Liver (tissue), 9 donors: ENCODE results near the gene KL. TPM values are rescaled to one million over a fixed set of nuclear protein-coding genes. Genes with fewer than 3 reads are reported as not detected.

ENCODE experiments used
- DNase-seq: peaks from one replicate; pipeline ENCODE4 v3.0.0-alpha.2; 2017; ENCODE audit warnings: low spot score
- H3K27ac ChIP-seq, 2 donors: one replicate each; pipeline ENCODE4 v1.7.0; 2013; ENCODE audit warnings: inconsistent platforms in 2 of 2, low read length in 2 of 2, control low read depth in 1 of 2, low read depth in 1 of 2, mild to moderate bottlenecking in 1 of 2
- H3K27me3 ChIP-seq, 4 donors: one replicate each; pipeline versions ENCODE4 v1.6.1 to v1.7.0; 2013; ENCODE audit warnings: low read length in 3 of 4, inconsistent platforms in 1 of 4, mild to moderate bottlenecking in 1 of 4, moderate library complexity in 1 of 4; ENCODE audit not compliant: control insufficient read depth in 4 of 4, insufficient read depth in 4 of 4
- H3K36me3 ChIP-seq, 4 donors: one replicate each; pipeline versions ENCODE4 v1.6.1 to v1.7.0; 2013; ENCODE audit warnings: low read length in 3 of 4, mild to moderate bottlenecking in 3 of 4, low read depth in 1 of 4, moderate library complexity in 1 of 4; ENCODE audit not compliant: control insufficient read depth in 4 of 4, insufficient read depth in 3 of 4
- H3K4me1 ChIP-seq, 4 donors: one replicate each; pipeline versions ENCODE4 v1.6.1 to v1.7.0; 2013; ENCODE audit warnings: low read length in 3 of 4, mild to moderate bottlenecking in 3 of 4, moderate library complexity in 1 of 4; ENCODE audit not compliant: control insufficient read depth in 4 of 4, insufficient read depth in 4 of 4
- H3K4me3 ChIP-seq, 3 donors: one replicate each; pipeline versions ENCODE4 v1.6.1 to v1.7.0; 2013; ENCODE audit warnings: low read length in 3 of 3, control low read depth in 1 of 3, low read depth in 1 of 3, mild to moderate bottlenecking in 1 of 3
- H3K9ac ChIP-seq, 2 donors: one replicate each; pipeline ENCODE4 v1.7.0; 2013; ENCODE audit warnings: low read length in 2 of 2, mild to moderate bottlenecking in 2 of 2, moderate library complexity in 2 of 2, control low read depth in 1 of 2, low read depth in 1 of 2
- H3K9me3 ChIP-seq, 4 donors: one replicate each; pipeline versions ENCODE4 v1.6.1 to v1.7.0; 2013; ENCODE audit warnings: low read length in 3 of 4; ENCODE audit not compliant: control insufficient read depth in 4 of 4
- CTCF ChIP-seq: fragments of 150-350 bp; IDR thresholded peaks from 2 replicates; pipeline ENCODE4 v1.5.1; 2017; ENCODE audit warnings: improper control_type of control experiment, low read depth, low read length; ENCODE audit not compliant: missing input control
- EGR1 ChIP-seq, 2 donors: IDR thresholded peaks; 2 replicates each; pipeline ENCODE4 v1.6.1; 2016 to 2018; ENCODE audit warnings: antibody characterized with exemption in 2 of 2, low read depth in 2 of 2
- FOXA1 ChIP-seq: IDR thresholded peaks from 2 replicates; pipeline ENCODE4 v1.6.1; 2016; ENCODE audit warnings: antibody characterized with exemption
- FOXA2 ChIP-seq: IDR thresholded peaks from 2 replicates; pipeline ENCODE4 v1.6.1; 2016; ENCODE audit warnings: antibody characterized with exemption
- GABPA ChIP-seq, 2 donors: IDR thresholded peaks in 1 of 2; conservative IDR thresholded peaks in 1 of 2; 2 replicates each; pipeline ENCODE4 v1.6.1; 2016; ENCODE audit warnings: antibody characterized with exemption in 2 of 2, mild to moderate bottlenecking in 1 of 2, moderate library complexity in 1 of 2
- HNF4A ChIP-seq, 2 donors: conservative IDR thresholded peaks; 2 replicates each; pipeline ENCODE4 v1.6.1; 2016; ENCODE audit warnings: antibody characterized with exemption in 2 of 2, mild to moderate bottlenecking in 2 of 2
- HNF4G ChIP-seq: IDR thresholded peaks from 2 replicates; pipeline ENCODE4 v1.6.1; 2016; ENCODE audit warnings: antibody characterized with exemption
- MAX ChIP-seq: IDR thresholded peaks from 2 replicates; pipeline ENCODE4 v1.6.1; 2016; ENCODE audit warnings: antibody characterized with exemption
- NR2F2 ChIP-seq: IDR thresholded peaks from 2 replicates; pipeline ENCODE4 v1.6.1; 2016; ENCODE audit warnings: antibody characterized with exemption
- RAD21 ChIP-seq, 2 donors: IDR thresholded peaks; 2 replicates each; pipeline ENCODE4 v1.6.1; 2016; ENCODE audit warnings: antibody characterized with exemption in 2 of 2, mild to moderate bottlenecking in 2 of 2
- RXRA ChIP-seq, 2 donors: IDR thresholded peaks; 2 replicates each; pipeline ENCODE4 v1.6.1; 2017 to 2018; ENCODE audit warnings: antibody characterized with exemption in 2 of 2, mild to moderate bottlenecking in 1 of 2
- SP1 ChIP-seq: IDR thresholded peaks from 2 replicates; pipeline ENCODE4 v1.6.1; 2018; ENCODE audit warnings: antibody characterized with exemption, mild to moderate bottlenecking
- TAF1 ChIP-seq: conservative IDR thresholded peaks from 2 replicates; pipeline ENCODE4 v1.6.1; 2016; ENCODE audit warnings: antibody characterized with exemption, mild to moderate bottlenecking
- WGBS: extraction: QIAGEN DNeasy Blood & Tissue Kit; methylation state at CpG from one replicate; pipeline ENCODE4 v1.1.7; 2013; 5-methylcytosine and 5-hydroxymethylcytosine counted together
- polyA plus RNA-seq, 2 donors: library from polyadenylated mRNA; stranded (reverse) in 1 of 2; unstranded in 1 of 2; fragments of 200-250 nt in 1 of 2; fragments of >200 nt in 1 of 2; fragmentation: Nextera tagmentation in 1 of 2; extraction: Ambion mirVana in 1 of 2; gene quantifications; one replicate each; pipeline versions ENCODE4 v1.2.1 to v1.2.3, GENCODE V29; 2013 to 2015
- total RNA-seq, 2 donors: library from RNA; depleted of rRNA; stranded (reverse); fragments of >200 nt; gene quantifications; one replicate each; pipeline ENCODE4 v1.2.3, GENCODE V29; 2014
- TF ChIP-seq, protein P1 (sequence below): IDR thresholded peaks from 2 replicates; pipeline ENCODE4 v1.6.1; 2016; ENCODE audit warnings: antibody characterized with exemption
- donor health status: healthy.
- donor health status: healthy.
- donor health status: healthy.
- donor health status: healthy.
- donor health status: healthy.

KL gene
- total and polyA plus RNA-seq, 4 donors, result 0.13 to 0.92 (median 0.28) TPM

- H3K27me3 ChIP-seq, result no peaks in the 10 kb centered on the region
- H3K9ac ChIP-seq, result no peak overlapping the region
- DNase-seq, result no peak
- no peaks in the 10 kb centered on the region for H3K9me3 ChIP-seq
- H3K27ac ChIP-seq, result no peak overlapping the region
- no peak overlapping the region for H3K4me3 ChIP-seq
- WGBS, result 80% methylated on average over 9 of the region's 9 CpGs
- H3K4me1 ChIP-seq, result peaks cover 2 to 15% (median 5%) of the 10 kb centered on the region in 4 donors
- H3K36me3 ChIP-seq, result peaks cover 0 to 52% (median 38%) of the 10 kb centered on the region in 4 donors
- TF ChIP-seq, protein P1, sequence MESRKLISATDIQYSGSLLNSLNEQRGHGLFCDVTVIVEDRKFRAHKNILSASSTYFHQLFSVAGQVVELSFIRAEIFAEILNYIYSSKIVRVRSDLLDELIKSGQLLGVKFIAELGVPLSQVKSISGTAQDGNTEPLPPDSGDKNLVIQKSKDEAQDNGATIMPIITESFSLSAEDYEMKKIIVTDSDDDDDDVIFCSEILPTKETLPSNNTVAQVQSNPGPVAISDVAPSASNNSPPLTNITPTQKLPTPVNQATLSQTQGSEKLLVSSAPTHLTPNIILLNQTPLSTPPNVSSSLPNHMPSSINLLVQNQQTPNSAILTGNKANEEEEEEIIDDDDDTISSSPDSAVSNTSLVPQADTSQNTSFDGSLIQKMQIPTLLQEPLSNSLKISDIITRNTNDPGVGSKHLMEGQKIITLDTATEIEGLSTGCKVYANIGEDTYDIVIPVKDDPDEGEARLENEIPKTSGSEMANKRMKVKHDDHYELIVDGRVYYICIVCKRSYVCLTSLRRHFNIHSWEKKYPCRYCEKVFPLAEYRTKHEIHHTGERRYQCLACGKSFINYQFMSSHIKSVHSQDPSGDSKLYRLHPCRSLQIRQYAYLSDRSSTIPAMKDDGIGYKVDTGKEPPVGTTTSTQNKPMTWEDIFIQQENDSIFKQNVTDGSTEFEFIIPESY, result no peak
- TF ChIP-seq RXRA (IDR thresholded peaks at IDR 0.05) (no peak), TAF1 (no peak), EGR1 (IDR thresholded peaks at IDR 0.05; ENCODE audit: low read depth in 2 of 2) (no peak), FOXA1 (no peak), HNF4G (no peak), CTCF (no peak), FOXA2 (no peak), RAD21 (IDR thresholded peaks at IDR 0.05) (no peak), SP1 (no peak), MAX (no peak)
Observed at GRCh38 chr13:33111414-33112110, 95.3 kb downstream of the KL start.

DNA sequence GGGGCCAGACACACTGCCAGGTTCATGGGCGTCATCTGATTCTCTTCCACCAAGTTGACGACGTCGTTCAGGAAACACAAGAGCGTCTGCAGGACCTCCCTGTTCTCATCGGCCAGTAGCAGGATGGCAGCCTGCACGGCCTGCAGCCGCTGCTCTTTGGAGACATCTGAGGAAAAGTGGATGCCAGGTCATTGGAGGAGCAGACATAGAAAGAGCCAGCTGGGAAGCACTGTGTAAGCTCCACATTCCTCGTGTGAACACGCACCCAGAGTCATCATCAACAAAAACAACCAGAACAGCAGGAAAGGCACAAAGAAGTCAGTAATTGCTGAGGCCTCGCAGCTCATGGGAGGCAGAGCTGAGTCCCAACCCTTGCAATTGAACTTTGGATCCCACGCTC, 96.5 kb downstream of the KL start:
- Histone ChIP-seq H3K9ac (no peak overlapping the region), H3K36me3 (peaks cover 0 to 47% (median 31%) of the 10 kb centered on the region in 4 donors), H3K27ac (no peak overlapping the region), H3K4me1 (peaks cover 2 to 18% (median 5%) of the 10 kb centered on the region in 4 donors), H3K9me3 (no peaks in the 10 kb centered on the region), H3K4me3 (no peak overlapping the region), H3K27me3 (no peaks in the 10 kb centered on the region)
- TF ChIP-seq NR2F2, result peak; percentile 23
- TF ChIP-seq GABPA (IDR thresholded peaks at IDR 0.05 in 1 of 2, conservative IDR thresholded peaks at IDR 0.05 in 1 of 2), result no peak
- no peak for DNase-seq
- WGBS, result 88% methylated on average over 12 of the region's 12 CpGs

DNA sequence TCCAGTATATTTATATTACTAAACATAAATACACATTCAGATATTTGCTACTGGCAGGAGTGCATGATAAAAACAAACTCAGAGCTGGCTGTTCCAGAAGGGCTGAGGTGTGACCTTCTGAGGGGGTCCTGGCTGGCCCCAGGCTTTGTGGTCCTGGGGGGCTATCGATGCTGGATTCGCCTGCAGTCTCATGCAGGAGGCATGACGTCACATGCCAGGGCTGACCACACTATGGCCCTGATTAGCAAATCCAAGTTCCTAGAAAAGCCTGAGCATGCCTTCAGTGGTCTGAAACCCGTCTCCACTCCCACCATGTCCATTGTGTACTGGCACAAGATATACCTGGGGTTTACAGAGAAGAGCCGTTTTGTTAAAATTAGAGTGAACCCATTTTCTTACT, 97.9 kb downstream of the KL start:
- Histone ChIP-seq H3K9me3 (no peaks in the 10 kb centered on the region), H3K9ac (no peak overlapping the region), H3K4me3 (no peak overlapping the region), H3K27ac (no peak overlapping the region), H3K36me3 (peaks cover 2 to 46% (median 29%) of the 10 kb centered on the region in 4 donors), H3K4me1 (peaks cover 2 to 18% (median 5%) of the 10 kb centered on the region in 4 donors), H3K27me3 (no peaks in the 10 kb centered on the region)
- WGBS, result 95% methylated on average over 5 of the region's 5 CpGs
- no peak for DNase-seq
- no peak for TF ChIP-seq NR2F2
- no peak for TF ChIP-seq EGR1 (IDR thresholded peaks at IDR 0.05; ENCODE audit: low read depth in 2 of 2)
- no peak for TF ChIP-seq RAD21 (IDR thresholded peaks at IDR 0.05)
- TF ChIP-seq, protein P1, result no peak
- no peak for TF ChIP-seq HNF4G
- no peak for TF ChIP-seq HNF4A (conservative IDR thresholded peaks at IDR 0.05)
- TF ChIP-seq RXRA (IDR thresholded peaks at IDR 0.05), result no peak
- TF ChIP-seq MAX, result no peak
- TF ChIP-seq GABPA (IDR thresholded peaks at IDR 0.05 in 1 of 2, conservative IDR thresholded peaks at IDR 0.05 in 1 of 2), result no peak
